A673 (cell line): ENCODE results near the gene TEAD1. TPM values are rescaled to one million over a fixed set of nuclear protein-coding genes. Genes with fewer than 3 reads are reported as not detected.

ENCODE experiments used
- BruUV-seq: library from RNA; stranded (reverse); fragments of 400-500 nt; replicated peaks from 2 replicates; lab custom pipeline; 2021; lab: Mats Ljungman, UMichigan
- CTCF ChIA-PET: fragments of 300-600 bp; sonication (Branson Sonifier 250); formaldehyde crosslinking; loops from one replicate; lab custom pipeline; 2022; ENCODE audit warnings: antibody characterized with exemption; lab: Charles Lee
- POLR2A ChIA-PET: fragments of 300-600 bp; sonication (Branson Sonifier 250); formaldehyde crosslinking; loops from one replicate; lab custom pipeline; 2022; ENCODE audit warnings: antibody characterized with exemption; ENCODE audit not compliant: low non-redundant PET; lab: Charles Lee
- DNase-seq: peaks from one replicate; pipeline ENCODE4 v3.0.0-alpha.2; 2015; ENCODE audit warnings: low spot score
- H3K27ac ChIP-seq: fragments of 200-600 bp; sonication (generic); 2 replicates; pipeline ENCODE4 v1.5.1; 2016; ENCODE audit warnings: mixed run types, low read depth, mild to moderate bottlenecking, mixed read lengths, antibody characterized with exemption, low read length; ENCODE audit not compliant: poor library complexity, severe bottlenecking
- H3K27me3 ChIP-seq: fragments of 200-600 bp; sonication (generic); replicated peaks from 2 replicates; pipeline ENCODE4 v1.6.1; 2017; ENCODE audit warnings: mixed run types, low read depth, mild to moderate bottlenecking, mixed read lengths, antibody characterized with exemption, low read length; ENCODE audit not compliant: insufficient read depth, poor library complexity
- H3K36me3 ChIP-seq: fragments of 200-600 bp; sonication (generic); 2 replicates; pipeline ENCODE4 v1.6.1; 2016; ENCODE audit warnings: mixed run types, mild to moderate bottlenecking, mixed read lengths, antibody characterized with exemption, low read length; ENCODE audit not compliant: insufficient read depth, poor library complexity, severe bottlenecking
- H3K4me1 ChIP-seq: fragments of 200-600 bp; sonication (generic); 2 replicates; pipeline ENCODE4 v1.6.1; 2017; ENCODE audit warnings: mixed run types, mild to moderate bottlenecking, mixed read lengths, antibody characterized with exemption, low read length; ENCODE audit not compliant: insufficient read depth, poor library complexity, severe bottlenecking
- H3K4me3 ChIP-seq: fragments of 200-600 bp; sonication (generic); 2 replicates; pipeline ENCODE4 v1.5.1; 2016; ENCODE audit warnings: low read depth, mixed run types, mild to moderate bottlenecking, mixed read lengths, low read length; ENCODE audit not compliant: poor library complexity, severe bottlenecking
- H3K9me3 ChIP-seq: fragments of 200-600 bp; sonication (generic); 2 replicates; pipeline ENCODE4 v1.6.1; 2016; ENCODE audit warnings: mixed run types, low read depth, mild to moderate bottlenecking, mixed read lengths, antibody characterized with exemption, low read length; ENCODE audit not compliant: poor library complexity, severe bottlenecking
- CTCF ChIP-seq: fragments of 300-800, 200-600 bp; sonication (generic); conservative IDR thresholded peaks from 2 replicates; pipeline ENCODE4 v1.5.1; 2017; ENCODE audit warnings: low read depth, mild to moderate bottlenecking, antibody characterized with exemption, low read length, moderate library complexity, mixed read lengths
- EZH2 ChIP-seq: fragments of 200-600 bp; sonication (generic); IDR thresholded peaks from 2 replicates; pipeline ENCODE4 v1.6.1; 2017; ENCODE audit warnings: borderline replicate concordance, low read depth, mild to moderate bottlenecking, mixed read lengths, antibody characterized with exemption, low read length; ENCODE audit not compliant: poor library complexity, severe bottlenecking
- intact Hi-C: fragments of 100-400 bp; cut with micrococcal nuclease; formaldehyde crosslinking; loops from one replicate; pipeline ENCODE4 v1.10.0; 2022; ENCODE audit not compliant: unreplicated experiment
- total RNA-seq: library from RNA; stranded (reverse); gene quantifications from 2 replicates; pipeline ENCODE4 v1.2.3, GENCODE V29; 2021

TEAD1 gene
- total RNA-seq, 1 experiment from 2014 or later = 81.8 TPM

- Histone ChIP-seq H3K27me3 (no peaks in the 10 kb centered on the region), H3K4me3 (no peak overlapping the region), H3K9me3 (peaks cover 12% of the 10 kb centered on the region), H3K27ac (no peak overlapping the region), H3K36me3 (no peaks in the 10 kb centered on the region), H3K4me1 (no peaks in the 10 kb centered on the region)
- CTCF ChIA-PET = no interaction called here
- no TSS peak for BruUV-seq
- DNase-seq = no peak
- POLR2A ChIA-PET = no interaction called here
- TF ChIP-seq EZH2 (no peak), CTCF (no peak)
- intact Hi-C loops = no loop called here
Observed at GRCh38 chr11:12626616-12627015, 47.6 kb upstream of the TEAD1 start.

GRCh38 chr11:12628314-12628713 lies 45.9 kb upstream of the TEAD1 start:
- BruUV-seq = no TSS peak
- no peak overlapping the region for H3K4me3 ChIP-seq
- H3K4me1 ChIP-seq = no peaks in the 10 kb centered on the region

GRCh38 chr11:12629601-12630313 lies 44.5 kb upstream of the TEAD1 start:
- no TSS peak for BruUV-seq
- peaks cover 1% of the 10 kb centered on the region for H3K9me3 ChIP-seq
- intact Hi-C loops = no loop called here
- no peak for DNase-seq
- H3K27me3 ChIP-seq = no peaks in the 10 kb centered on the region
- H3K4me1 ChIP-seq = no peaks in the 10 kb centered on the region
- H3K27ac ChIP-seq = no peak overlapping the region
- TF ChIP-seq EZH2 (no peak), CTCF (no peak)
- no peaks in the 10 kb centered on the region for H3K36me3 ChIP-seq
- ChIA-PET POLR2A (no interaction called here), CTCF (no interaction called here)
- H3K4me3 ChIP-seq = no peak overlapping the region

More at GRCh38 chr11:12628314-12628713, 45.9 kb upstream of the TEAD1 start:
- Histone ChIP-seq H3K27ac (no peak overlapping the region), H3K27me3 (no peaks in the 10 kb centered on the region), H3K9me3 (peaks cover 12% of the 10 kb centered on the region), H3K36me3 (no peaks in the 10 kb centered on the region)
- POLR2A ChIA-PET = no interaction called here
- DNase-seq = no peak
- TF ChIP-seq EZH2 (no peak), CTCF (no peak)
- intact Hi-C loops = no loop called here
- CTCF ChIA-PET = no interaction called here
